ENCODE data around the gene BAIAP2L1. TPM values are rescaled to one million over a fixed set of nuclear protein-coding genes. Genes with fewer than 3 reads are reported as not detected.
"Not testable (repeated sequence)": the region's sequence is repeated elsewhere in the genome, so short reads cannot be mapped to it uniquely, and the experiment has no call there.

BAIAP2L1 gene
- total and polyA plus RNA-seq, 12 donors: 0.53 to 5.8 (median 1.8) TPM

- no peaks in the 10 kb centered on the region for H3K36me3 ChIP-seq
- 82 to 85% methylated on average over 24 of the region's 24 CpGs for WGBS, 2 donors
- H3K9me3 ChIP-seq: no peaks in the 10 kb centered on the region
- DNase-seq (no peak), ATAC-seq (peak in 3 of 8 donors; percentile 21 to 45 (median 43))
- intact Hi-C loops (cut with DNase I): no loop called here
- H3K27me3 ChIP-seq: peaks cover 0 to 16% (median 3%) of the 10 kb centered on the region in 7 donors
- peaks cover 0 to 15% (median 0%) of the 10 kb centered on the region in 9 donors for H3K4me1 ChIP-seq
- no peak for TF ChIP-seq CTCF (IDR thresholded peaks at IDR 0.05)
- no peak overlapping the region for H3K27ac ChIP-seq
- peak overlapping the region in 1 of 10 donors; percentile 12 for H3K4me3 ChIP-seq
Measured at GRCh38 chr7:98322331-98323270, 78.3 kb downstream of the BAIAP2L1 start.

- Histone ChIP-seq H3K36me3 (no peaks in the 10 kb centered on the region), H3K27ac (no peak overlapping the region), H3K9me3 (no peaks in the 10 kb centered on the region), H3K27me3 (peaks cover 0 to 16% (median 3%) of the 10 kb centered on the region in 7 donors), H3K4me1 (peaks cover 0 to 15% (median 0%) of the 10 kb centered on the region in 9 donors), H3K4me3 (no peak overlapping the region)
- DNase-seq (peak in 1 of 2 donors; percentile 18), ATAC-seq (peak in 4 of 8 donors; percentile 57 to 71 (median 65))
- 41 to 47% methylated on average over 10 of the region's 10 CpGs for WGBS, 2 donors
- TF ChIP-seq CTCF (IDR thresholded peaks at IDR 0.05): peak in 1 of 9 donors; percentile 13
- intact Hi-C loops (cut with DNase I): no loop called here
Measured at GRCh38 chr7:98321301-98321700, 79.6 kb downstream of the BAIAP2L1 start.

GRCh38 chr7:98319176-98319575 is 81.7 kb downstream of the BAIAP2L1 start:
- peaks cover 0 to 16% (median 3%) of the 10 kb centered on the region in 7 donors for H3K27me3 ChIP-seq
- no peak for DNase-seq
- intact Hi-C loops (cut with DNase I): no loop called here
- ATAC-seq: no peak
- no peak for TF ChIP-seq CTCF (IDR thresholded peaks at IDR 0.05)
- no peak overlapping the region for H3K4me3 ChIP-seq
- peaks cover 0 to 18% (median 0%) of the 10 kb centered on the region in 9 donors for H3K36me3 ChIP-seq
- peaks cover 0 to 15% (median 0%) of the 10 kb centered on the region in 9 donors for H3K4me1 ChIP-seq
- WGBS, 2 donors: 80 to 85% methylated on average over 9 of the region's 9 CpGs
- H3K27ac ChIP-seq: no peak overlapping the region
- H3K9me3 ChIP-seq: no peaks in the 10 kb centered on the region

- Histone ChIP-seq H3K27ac (no peak overlapping the region), H3K9me3 (no peaks in the 10 kb centered on the region), H3K36me3 (peaks cover 0 to 21% (median 0%) of the 10 kb centered on the region in 9 donors), H3K27me3 (peaks cover 0 to 10% (median 0%) of the 10 kb centered on the region in 7 donors), H3K4me3 (no peak overlapping the region), H3K4me1 (peaks cover 0 to 8% (median 0%) of the 10 kb centered on the region in 9 donors)
- no peak for ATAC-seq
- WGBS, 2 donors: 96 to 97% methylated on average over 14 of the region's 14 CpGs
- DNase-seq: no peak
- intact Hi-C loops (cut with DNase I): no loop called here
- TF ChIP-seq CTCF (IDR thresholded peaks at IDR 0.05): no peak
Measured at GRCh38 chr7:98317366-98318040, 83.4 kb downstream of the BAIAP2L1 start.

GRCh38 chr7:98315994-98316527 is 84.8 kb downstream of the BAIAP2L1 start:
- H3K36me3 ChIP-seq: peaks cover 0 to 21% (median 0%) of the 10 kb centered on the region in 9 donors
- H3K9me3 ChIP-seq; H3K27me3 ChIP-seq; ATAC-seq; intact Hi-C loops (cut with DNase I); DNase-seq; H3K4me1 ChIP-seq; H3K27ac ChIP-seq; H3K4me3 ChIP-seq: not testable (repeated sequence)
- 92 to 97% methylated on average over 4 of the region's 4 CpGs for WGBS, 2 donors

Data from heart right ventricle (tissue), 16 donors.